Measurements from ENCODE around the gene NXPE3. TPM values are rescaled to one million over a fixed set of nuclear protein-coding genes. Genes with fewer than 3 reads are reported as not detected.
A peak's percentile ranks its signal among the peaks of the same experiment; 100 is the strongest.

Gene NXPE3
- total and polyA plus RNA-seq, 10 of the 15 experiments (the other 5 are each of a cell fraction or from before 2014, with no cell fraction given) = 2.0 to 8.7 (median 5.2) TPM

DNA sequence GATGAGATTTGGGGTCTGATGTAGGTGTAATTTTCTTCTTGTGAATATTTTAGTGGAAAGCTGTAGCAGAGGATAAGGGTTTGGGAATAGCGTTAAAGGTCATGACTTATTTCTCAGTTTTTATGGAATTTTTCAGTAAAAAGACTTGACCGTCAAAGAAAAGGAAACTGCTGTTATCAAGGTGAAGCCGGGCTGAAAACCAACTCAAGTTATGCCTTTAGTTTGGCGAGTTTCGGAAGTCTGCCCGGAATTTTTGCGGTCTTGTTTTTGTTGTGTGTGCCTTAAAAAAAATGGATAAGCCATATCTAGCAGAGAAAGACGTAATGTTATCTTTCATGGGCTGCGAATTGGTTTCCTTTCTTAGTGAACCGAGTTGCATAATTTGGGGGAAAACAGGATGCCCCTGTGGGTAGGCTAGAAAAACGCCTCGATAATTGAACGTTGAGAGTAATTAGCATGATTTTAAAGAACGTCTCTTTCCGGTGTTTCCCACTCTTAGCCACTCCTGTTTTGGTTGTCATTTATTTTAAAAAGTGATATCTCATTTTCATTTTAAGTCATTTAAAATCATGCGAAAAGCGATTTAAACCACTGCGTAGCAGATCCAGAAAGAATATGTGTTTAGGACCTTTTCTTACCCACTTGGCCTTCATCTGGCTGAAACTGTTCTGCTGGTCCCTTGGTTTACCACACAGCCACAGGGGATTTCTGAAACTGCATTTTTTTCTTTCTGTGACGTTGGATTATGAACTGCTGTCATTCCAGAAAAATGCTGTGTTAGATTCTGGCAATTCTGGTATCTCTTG is 71.4 kb downstream of the NXPE3 start:
- peaks cover 88% of the 10 kb centered on the region for H3K79me2 ChIP-seq (ENCODE audit: control insufficient read depth, insufficient read depth, low read length)
- FAIRE-seq = peak; percentile 88
- ChIA-PET POLR2A (interaction anchor here (1.2 to 4.3 kb wide), 11 partner anchors 11 to 209 kb away, joined by 3 to 66 read pairs (median 8); no protein-coding TSS in a partner anchor), RAD21 (ENCODE audit: unreplicated experiment) (interaction anchor here (1.0 to 5.1 kb wide), 23 partner anchors 9 to 374 kb away, joined by 3 to 44 read pairs (median 9); no protein-coding TSS in a partner anchor), SMC1A (ENCODE audit: uncharacterized antibody, unreplicated experiment) (interaction anchor here (0.6 to 5.1 kb wide), 23 partner anchors 11 to 375 kb away, joined by 3 to 61 read pairs (median 12); no protein-coding TSS in a partner anchor), CTCF (interaction anchor here (0.6 to 3.3 kb wide), 16 partner anchors 8 to 375 kb away, joined by 3 to 22 read pairs (median 4); no protein-coding TSS in a partner anchor)
- no peak overlapping the region for H2AFZ ChIP-seq (ENCODE audit: control insufficient read depth, low read depth, low read length)
- H4K20me1 ChIP-seq (ENCODE audit: control insufficient read depth, insufficient read depth) = no peaks in the 10 kb centered on the region
- intact Hi-C loops (cut with micrococcal nuclease; ENCODE audit: unreplicated experiment) = loop anchor here (1.0 to 5.0 kb wide), 7 partner anchors 38 to 375 kb away; no protein-coding TSS in a partner anchor
- peaks cover 19% of the 10 kb centered on the region for H3K4me1 ChIP-seq (ENCODE audit: control insufficient read depth, insufficient read depth, low read length)
- peak overlapping the region; percentile 79 for H3K9ac ChIP-seq (ENCODE audit: control insufficient read depth, insufficient read depth, low read length)
- H3K36me3 ChIP-seq (ENCODE audit: control insufficient read depth in 2 of 2, insufficient read depth in 2 of 2, low read length in 1 of 2) = peaks cover 13 to 36% of the 10 kb centered on the region in 2 experiments
- peak overlapping the region; percentile 68 for H3K4me2 ChIP-seq (ENCODE audit: control insufficient read depth, insufficient read depth)
- under 1% methylated on average over 19 of the region's 19 CpGs for WGBS (ENCODE audit: insufficient coverage, insufficient replicate concordance, low lambda C conversion rate, missing lambda C conversion rate)
- H3K4me3 ChIP-seq = peak overlapping the region; percentile 75
- H3K9me3 ChIP-seq (replicated peaks; ENCODE audit: control insufficient read depth, insufficient read depth, low read length) = no peaks in the 10 kb centered on the region; the same call in 2 of the 3 replicates
- peak overlapping the region; percentile 93 for H3K27ac ChIP-seq (ENCODE audit: control insufficient read depth, insufficient read depth)
- DNase-seq (ENCODE audit: low read depth, low spot score) = peak; percentile 65
- H3K27me3 ChIP-seq (replicated peaks in 1 of 2; ENCODE audit: control insufficient read depth in 2 of 2, insufficient read depth in 2 of 2, low read length in 1 of 2) = no peaks in the 10 kb centered on the region
- TSS peak; percentile 93 for BruUV-seq (replicated peaks)
- peak; percentile 43 for ATAC-seq
- in situ Hi-C loops (cut with MboI) = no loop called here
- 0 out of 2 replicates have a peak, but pooled peaks have one; percentile 34 for TF ChIP-seq JUND (IDR thresholded peaks at IDR 0.05; ENCODE audit: low read depth, low read length)
- 0 out of 2 replicates have a peak, but pooled peaks have one; percentile 6 for TF ChIP-seq SMARCA5 (IDR thresholded peaks at IDR 0.05)
- TF ChIP-seq MXI1 (IDR thresholded peaks at IDR 0.05; ENCODE audit: low read depth, low read length) = peak; percentile 57; the same call in 1 of the 2 replicates
- no peak for TF ChIP-seq CBX3 (IDR thresholded peaks at IDR 0.05; ENCODE audit: borderline replicate concordance, low read depth)
- TF ChIP-seq GATAD2B (conservative IDR thresholded peaks at IDR 0.05; ENCODE audit: low read depth) = no peak; the same call in 1 of the 2 replicates
- TF ChIP-seq CHD1 (IDR thresholded peaks at IDR 0.05; ENCODE audit: low read depth, low read length) = peak; percentile 59; the same call in 1 of the 2 replicates
- peak; percentile 83 for TF ChIP-seq PAX5 (IDR thresholded peaks at IDR 0.05; ENCODE audit: borderline replicate concordance, low read depth, low read length)
- no peak for TF ChIP-seq CTCF (IDR thresholded peaks at IDR 0.05 in 2 of 3, conservative IDR thresholded peaks at IDR 0.05 in 1 of 3; ENCODE audit: control insufficient read depth in 2 of 3, extremely low read depth in 1 of 3, insufficient read depth in 1 of 3, low read depth in 3 of 3, low read length in 3 of 3)
- TF ChIP-seq TAF1 (IDR thresholded peaks at IDR 0.05; ENCODE audit: borderline replicate concordance, low read depth, low read length) = 0 out of 2 replicates have a peak, but pooled peaks have one; percentile 33
- TF ChIP-seq, protein P1, sequence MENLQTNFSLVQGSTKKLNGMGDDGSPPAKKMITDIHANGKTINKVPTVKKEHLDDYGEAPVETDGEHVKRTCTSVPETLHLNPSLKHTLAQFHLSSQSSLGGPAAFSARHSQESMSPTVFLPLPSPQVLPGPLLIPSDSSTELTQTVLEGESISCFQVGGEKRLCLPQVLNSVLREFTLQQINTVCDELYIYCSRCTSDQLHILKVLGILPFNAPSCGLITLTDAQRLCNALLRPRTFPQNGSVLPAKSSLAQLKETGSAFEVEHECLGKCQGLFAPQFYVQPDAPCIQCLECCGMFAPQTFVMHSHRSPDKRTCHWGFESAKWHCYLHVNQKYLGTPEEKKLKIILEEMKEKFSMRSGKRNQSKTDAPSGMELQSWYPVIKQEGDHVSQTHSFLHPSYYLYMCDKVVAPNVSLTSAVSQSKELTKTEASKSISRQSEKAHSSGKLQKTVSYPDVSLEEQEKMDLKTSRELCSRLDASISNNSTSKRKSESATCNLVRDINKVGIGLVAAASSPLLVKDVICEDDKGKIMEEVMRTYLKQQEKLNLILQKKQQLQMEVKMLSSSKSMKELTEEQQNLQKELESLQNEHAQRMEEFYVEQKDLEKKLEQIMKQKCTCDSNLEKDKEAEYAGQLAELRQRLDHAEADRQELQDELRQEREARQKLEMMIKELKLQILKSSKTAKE (IDR thresholded peaks at IDR 0.05; ENCODE audit: low read depth, poor library complexity, severe bottlenecking) = peak; percentile 82
- no peak for TF ChIP-seq ZBTB4 (CRISPR knock-in tag; IDR thresholded peaks at IDR 0.05)
- TF ChIP-seq ETV6 (conservative IDR thresholded peaks at IDR 0.05 in 1 of 2, IDR thresholded peaks at IDR 0.05 in 1 of 2; ENCODE audit: borderline replicate concordance in 1 of 2, low read depth in 1 of 2) = peak in 1 of 2 experiments; percentile 9; a peak in 1 of 4 replicates
- TF ChIP-seq RCOR1 (conservative IDR thresholded peaks at IDR 0.05; ENCODE audit: low read depth, low read length) = no peak
- TF ChIP-seq CBX5 (IDR thresholded peaks at IDR 0.05; ENCODE audit: low read depth) = no peak; the same call in none of the 2 replicates
